Liver (tissue), 9 donors: Measurements from ENCODE around the gene PPM1M. TPM values are rescaled to one million over a fixed set of nuclear protein-coding genes. Genes with fewer than 3 reads are reported as not detected.
A peak's percentile ranks its signal among the peaks of the same experiment; 100 is the strongest.

Source experiments
- DNase-seq: peaks from one replicate; pipeline ENCODE4 v3.0.0-alpha.2; 2017; ENCODE audit warnings: low spot score
- H3K27ac ChIP-seq, 2 donors: one replicate each; pipeline ENCODE4 v1.7.0; 2013; ENCODE audit warnings: inconsistent platforms in 2 of 2, low read length in 2 of 2, control low read depth in 1 of 2, low read depth in 1 of 2, mild to moderate bottlenecking in 1 of 2
- H3K27me3 ChIP-seq, 4 donors: one replicate each; pipeline versions ENCODE4 v1.6.1 to v1.7.0; 2013; ENCODE audit warnings: low read length in 3 of 4, inconsistent platforms in 1 of 4, mild to moderate bottlenecking in 1 of 4, moderate library complexity in 1 of 4; ENCODE audit not compliant: control insufficient read depth in 4 of 4, insufficient read depth in 4 of 4
- H3K36me3 ChIP-seq, 4 donors: one replicate each; pipeline versions ENCODE4 v1.6.1 to v1.7.0; 2013; ENCODE audit warnings: low read length in 3 of 4, mild to moderate bottlenecking in 3 of 4, low read depth in 1 of 4, moderate library complexity in 1 of 4; ENCODE audit not compliant: control insufficient read depth in 4 of 4, insufficient read depth in 3 of 4
- H3K4me1 ChIP-seq, 4 donors: one replicate each; pipeline versions ENCODE4 v1.6.1 to v1.7.0; 2013; ENCODE audit warnings: low read length in 3 of 4, mild to moderate bottlenecking in 3 of 4, moderate library complexity in 1 of 4; ENCODE audit not compliant: control insufficient read depth in 4 of 4, insufficient read depth in 4 of 4
- H3K4me3 ChIP-seq, 3 donors: one replicate each; pipeline versions ENCODE4 v1.6.1 to v1.7.0; 2013; ENCODE audit warnings: low read length in 3 of 3, control low read depth in 1 of 3, low read depth in 1 of 3, mild to moderate bottlenecking in 1 of 3
- H3K9ac ChIP-seq, 2 donors: one replicate each; pipeline ENCODE4 v1.7.0; 2013; ENCODE audit warnings: low read length in 2 of 2, mild to moderate bottlenecking in 2 of 2, moderate library complexity in 2 of 2, control low read depth in 1 of 2, low read depth in 1 of 2
- H3K9me3 ChIP-seq, 4 donors: one replicate each; pipeline versions ENCODE4 v1.6.1 to v1.7.0; 2013; ENCODE audit warnings: low read length in 3 of 4; ENCODE audit not compliant: control insufficient read depth in 4 of 4
- EGR1 ChIP-seq, 2 donors: IDR thresholded peaks; 2 replicates each; pipeline ENCODE4 v1.6.1; 2016 to 2018; ENCODE audit warnings: antibody characterized with exemption in 2 of 2, low read depth in 2 of 2
- FOXA1 ChIP-seq: IDR thresholded peaks from 2 replicates; pipeline ENCODE4 v1.6.1; 2016; ENCODE audit warnings: antibody characterized with exemption
- FOXA2 ChIP-seq: IDR thresholded peaks from 2 replicates; pipeline ENCODE4 v1.6.1; 2016; ENCODE audit warnings: antibody characterized with exemption
- GABPA ChIP-seq, 2 donors: IDR thresholded peaks in 1 of 2; conservative IDR thresholded peaks in 1 of 2; 2 replicates each; pipeline ENCODE4 v1.6.1; 2016; ENCODE audit warnings: antibody characterized with exemption in 2 of 2, mild to moderate bottlenecking in 1 of 2, moderate library complexity in 1 of 2
- HNF4A ChIP-seq, 2 donors: conservative IDR thresholded peaks; 2 replicates each; pipeline ENCODE4 v1.6.1; 2016; ENCODE audit warnings: antibody characterized with exemption in 2 of 2, mild to moderate bottlenecking in 2 of 2
- JUND ChIP-seq, 2 donors: IDR thresholded peaks; 2 replicates each; pipeline ENCODE4 v1.6.1; 2016; ENCODE audit warnings: antibody characterized with exemption in 2 of 2
- NR2F2 ChIP-seq: IDR thresholded peaks from 2 replicates; pipeline ENCODE4 v1.6.1; 2016; ENCODE audit warnings: antibody characterized with exemption
- RAD21 ChIP-seq, 2 donors: IDR thresholded peaks; 2 replicates each; pipeline ENCODE4 v1.6.1; 2016; ENCODE audit warnings: antibody characterized with exemption in 2 of 2, mild to moderate bottlenecking in 2 of 2
- RXRA ChIP-seq, 2 donors: IDR thresholded peaks; 2 replicates each; pipeline ENCODE4 v1.6.1; 2017 to 2018; ENCODE audit warnings: antibody characterized with exemption in 2 of 2, mild to moderate bottlenecking in 1 of 2
- SP1 ChIP-seq: IDR thresholded peaks from 2 replicates; pipeline ENCODE4 v1.6.1; 2018; ENCODE audit warnings: antibody characterized with exemption, mild to moderate bottlenecking
- TAF1 ChIP-seq: conservative IDR thresholded peaks from 2 replicates; pipeline ENCODE4 v1.6.1; 2016; ENCODE audit warnings: antibody characterized with exemption, mild to moderate bottlenecking
- YY1 ChIP-seq: IDR thresholded peaks from 2 replicates; pipeline ENCODE4 v1.6.1; 2016; ENCODE audit warnings: antibody characterized with exemption, mild to moderate bottlenecking
- WGBS: extraction: QIAGEN DNeasy Blood & Tissue Kit; methylation state at CpG from one replicate; pipeline ENCODE4 v1.1.7; 2013; 5-methylcytosine and 5-hydroxymethylcytosine counted together
- polyA plus RNA-seq, 2 donors: library from polyadenylated mRNA; stranded (reverse) in 1 of 2; unstranded in 1 of 2; fragments of 200-250 nt in 1 of 2; fragments of >200 nt in 1 of 2; fragmentation: Nextera tagmentation in 1 of 2; extraction: Ambion mirVana in 1 of 2; gene quantifications; one replicate each; pipeline versions ENCODE4 v1.2.1 to v1.2.3, GENCODE V29; 2013 to 2015
- total RNA-seq, 2 donors: library from RNA; depleted of rRNA; stranded (reverse); fragments of >200 nt; gene quantifications; one replicate each; pipeline ENCODE4 v1.2.3, GENCODE V29; 2014
- TF ChIP-seq, protein P1 (sequence below): IDR thresholded peaks from 2 replicates; pipeline ENCODE4 v1.6.1; 2016; ENCODE audit warnings: antibody characterized with exemption
- TF ChIP-seq, protein P2 (sequence below): IDR thresholded peaks from 2 replicates; pipeline ENCODE4 v1.6.1; 2016; ENCODE audit warnings: antibody characterized with exemption
- TF ChIP-seq, protein P3 (sequence below): IDR thresholded peaks from 2 replicates; pipeline ENCODE4 v1.6.1; 2016; ENCODE audit warnings: antibody characterized with exemption
- donor health status: healthy.
- donor health status: healthy.
- donor health status: healthy.
- donor health status: healthy.
- donor health status: healthy.

PPM1M gene
- total and polyA plus RNA-seq, 4 donors = 2.8 to 5.5 (median 4.6) TPM

DNA sequence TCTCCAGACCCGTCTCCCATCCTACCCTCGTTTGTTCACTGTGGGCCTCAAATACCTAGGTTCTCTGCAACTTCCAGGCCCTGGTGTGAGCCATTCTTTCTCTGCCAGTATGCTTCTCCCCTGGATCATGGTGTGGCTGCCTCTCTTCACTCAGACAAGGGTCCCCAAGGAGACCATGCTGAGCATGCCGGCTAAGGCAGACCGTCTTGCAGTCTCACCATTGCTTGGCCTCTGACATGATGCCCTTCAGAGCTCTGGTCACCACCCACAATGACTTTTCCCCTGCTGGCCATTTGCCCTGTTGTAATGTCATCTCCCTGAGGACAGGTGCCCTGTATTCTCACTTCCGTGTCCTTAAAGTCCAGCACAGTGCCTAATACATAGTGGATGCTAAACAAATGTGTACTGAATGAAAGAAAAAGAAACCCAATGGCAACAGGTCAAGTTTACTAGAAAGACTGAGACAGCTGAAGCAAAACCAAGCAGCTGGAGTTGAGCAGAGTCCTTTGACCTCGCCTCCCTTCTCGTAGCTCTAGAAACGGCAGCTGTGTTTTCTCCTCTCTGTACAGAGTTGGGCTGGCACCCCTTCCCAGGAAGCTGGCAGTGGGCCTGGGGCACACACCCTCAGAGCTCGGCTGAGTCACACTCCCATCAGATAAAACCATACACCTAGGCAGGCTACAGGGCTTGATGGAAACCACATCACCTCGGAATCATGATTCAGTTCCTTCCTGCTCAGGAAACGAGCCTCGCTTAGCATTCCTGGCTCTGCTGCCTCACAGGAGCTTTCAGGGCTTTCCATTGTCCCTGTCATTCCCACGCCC is 28.8 kb upstream of the PPM1M start (continued):
- peak; percentile 58 for TF ChIP-seq YY1
- TF ChIP-seq, protein P1, sequence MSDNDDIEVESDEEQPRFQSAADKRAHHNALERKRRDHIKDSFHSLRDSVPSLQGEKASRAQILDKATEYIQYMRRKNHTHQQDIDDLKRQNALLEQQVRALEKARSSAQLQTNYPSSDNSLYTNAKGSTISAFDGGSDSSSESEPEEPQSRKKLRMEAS = peak; percentile 72
- peak; percentile 2 to 11 for TF ChIP-seq RAD21 (IDR thresholded peaks at IDR 0.05)
- peak in 1 of 2 donors; percentile 32 for TF ChIP-seq GABPA (IDR thresholded peaks at IDR 0.05 in 1 of 2, conservative IDR thresholded peaks at IDR 0.05 in 1 of 2)
- TF ChIP-seq FOXA1 = no peak
- peak; percentile 85 to 91 for TF ChIP-seq JUND (IDR thresholded peaks at IDR 0.05)

DNA sequence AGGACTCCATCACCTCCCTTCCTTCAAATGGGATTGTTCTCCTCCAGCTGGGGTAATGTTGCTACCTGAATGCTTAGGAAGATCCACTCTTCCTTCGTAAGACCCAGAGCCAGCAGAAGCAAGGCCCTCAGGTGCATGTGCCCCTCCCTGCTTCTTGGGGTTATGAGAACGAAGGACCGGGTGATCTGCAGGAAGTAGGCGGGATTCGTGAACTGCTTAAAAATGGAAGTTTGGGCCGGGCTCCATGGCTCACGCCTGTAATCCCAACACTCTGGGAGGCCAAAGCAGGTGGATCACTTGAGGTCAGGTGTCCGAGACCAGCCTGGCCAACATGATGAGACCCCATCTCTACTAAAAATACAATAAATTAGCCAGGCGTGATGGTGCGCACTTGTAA is 28.2 kb upstream of the PPM1M start:
- Histone ChIP-seq H3K9me3 (no peaks in the 10 kb centered on the region), H3K27ac (peak overlapping the region; percentile 75 to 78), H3K9ac (no peak overlapping the region), H3K4me3 (no peak overlapping the region), H3K36me3 (peaks cover 12 to 33% (median 29%) of the 10 kb centered on the region in 4 donors), H3K27me3 (no peaks in the 10 kb centered on the region), H3K4me1 (peaks cover 0 to 34% (median 16%) of the 10 kb centered on the region in 4 donors)
- TF ChIP-seq YY1 = no peak
- TF ChIP-seq HNF4A (conservative IDR thresholded peaks at IDR 0.05) = no peak
- TF ChIP-seq FOXA1 = no peak
- TF ChIP-seq, protein P2, sequence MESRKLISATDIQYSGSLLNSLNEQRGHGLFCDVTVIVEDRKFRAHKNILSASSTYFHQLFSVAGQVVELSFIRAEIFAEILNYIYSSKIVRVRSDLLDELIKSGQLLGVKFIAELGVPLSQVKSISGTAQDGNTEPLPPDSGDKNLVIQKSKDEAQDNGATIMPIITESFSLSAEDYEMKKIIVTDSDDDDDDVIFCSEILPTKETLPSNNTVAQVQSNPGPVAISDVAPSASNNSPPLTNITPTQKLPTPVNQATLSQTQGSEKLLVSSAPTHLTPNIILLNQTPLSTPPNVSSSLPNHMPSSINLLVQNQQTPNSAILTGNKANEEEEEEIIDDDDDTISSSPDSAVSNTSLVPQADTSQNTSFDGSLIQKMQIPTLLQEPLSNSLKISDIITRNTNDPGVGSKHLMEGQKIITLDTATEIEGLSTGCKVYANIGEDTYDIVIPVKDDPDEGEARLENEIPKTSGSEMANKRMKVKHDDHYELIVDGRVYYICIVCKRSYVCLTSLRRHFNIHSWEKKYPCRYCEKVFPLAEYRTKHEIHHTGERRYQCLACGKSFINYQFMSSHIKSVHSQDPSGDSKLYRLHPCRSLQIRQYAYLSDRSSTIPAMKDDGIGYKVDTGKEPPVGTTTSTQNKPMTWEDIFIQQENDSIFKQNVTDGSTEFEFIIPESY = no peak
- TF ChIP-seq GABPA (IDR thresholded peaks at IDR 0.05 in 1 of 2, conservative IDR thresholded peaks at IDR 0.05 in 1 of 2) = no peak
- TF ChIP-seq TAF1 = no peak
- TF ChIP-seq RXRA (IDR thresholded peaks at IDR 0.05) = no peak
- no peak for TF ChIP-seq RAD21 (IDR thresholded peaks at IDR 0.05)
- TF ChIP-seq SP1 = no peak
- no peak for TF ChIP-seq NR2F2
- TF ChIP-seq JUND (IDR thresholded peaks at IDR 0.05) = no peak
- TF ChIP-seq FOXA2 = no peak
- TF ChIP-seq, protein P3, sequence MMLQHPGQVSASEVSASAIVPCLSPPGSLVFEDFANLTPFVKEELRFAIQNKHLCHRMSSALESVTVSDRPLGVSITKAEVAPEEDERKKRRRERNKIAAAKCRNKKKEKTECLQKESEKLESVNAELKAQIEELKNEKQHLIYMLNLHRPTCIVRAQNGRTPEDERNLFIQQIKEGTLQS = no peak
- TF ChIP-seq, protein P1 = no peak
- DNase-seq = no peak
- 77% methylated on average over 10 of the region's 10 CpGs for WGBS

DNA sequence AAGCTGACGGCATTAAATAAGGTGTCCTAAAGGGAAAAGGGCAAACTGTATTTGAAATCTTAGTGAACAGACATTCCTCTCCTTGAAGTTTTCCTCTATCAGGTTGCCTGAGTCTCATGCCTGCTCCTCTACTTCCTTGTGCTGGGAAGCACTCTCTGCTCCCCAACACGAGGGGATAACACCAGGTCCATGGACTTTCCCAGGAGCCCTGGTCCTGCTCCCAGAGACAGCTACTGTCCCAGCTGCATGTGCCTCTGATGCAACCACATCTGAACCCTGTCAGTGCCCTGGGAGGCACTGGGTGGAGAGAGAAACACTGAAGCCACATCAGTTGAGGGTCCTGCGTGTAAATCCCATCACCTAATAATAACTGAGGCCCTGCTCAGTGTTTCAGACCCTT is 27.5 kb upstream of the PPM1M start:
- peaks cover 0 to 29% (median 16%) of the 10 kb centered on the region in 4 donors for H3K4me1 ChIP-seq
- no peak overlapping the region for H3K4me3 ChIP-seq
- peak in 1 of 2 donors; percentile 36 for TF ChIP-seq JUND (IDR thresholded peaks at IDR 0.05)
- TF ChIP-seq FOXA1 = no peak
- TF ChIP-seq HNF4A (conservative IDR thresholded peaks at IDR 0.05) = peak; percentile 37 to 61
- peak in 1 of 2 donors; percentile 45 for TF ChIP-seq EGR1 (IDR thresholded peaks at IDR 0.05; ENCODE audit: low read depth in 2 of 2)
- peak; percentile 37 to 61 for TF ChIP-seq RXRA (IDR thresholded peaks at IDR 0.05)
- H3K9me3 ChIP-seq = no peaks in the 10 kb centered on the region
- H3K27me3 ChIP-seq = no peaks in the 10 kb centered on the region
- peak overlapping the region; percentile 75 to 78 for H3K27ac ChIP-seq
- DNase-seq = no peak
- H3K9ac ChIP-seq = no peak overlapping the region
- WGBS = 69% methylated on average over 3 of the region's 3 CpGs
- H3K36me3 ChIP-seq = peaks cover 7 to 29% (median 24%) of the 10 kb centered on the region in 4 donors
